ACC112 (cell line): ENCODE results near the gene RAB5IF.

Experiments
- H2AFZ ChIP-seq: fragments of 200-600 bp; sonication (generic); one replicate; pipeline ENCODE4 v1.6.0; 2017; ENCODE audit warnings: antibody characterized with exemption, low read length; ENCODE audit not compliant: unreplicated experiment
- H3K27ac ChIP-seq: fragments of 200-600 bp; sonication (generic); 2 replicates; pipeline ENCODE4 v1.5.1; 2014; ENCODE audit warnings: low read depth, mild to moderate bottlenecking, antibody characterized with exemption, low read length, moderate library complexity
- H3K27me3 ChIP-seq: fragments of 200-600 bp; sonication (generic); 2 replicates; pipeline ENCODE4 v1.6.1; 2014; ENCODE audit warnings: mild to moderate bottlenecking, antibody characterized with exemption, low read length, moderate library complexity, mixed read lengths; ENCODE audit not compliant: insufficient read depth
- H3K36me3 ChIP-seq: fragments of 200-600 bp; sonication (generic); 2 replicates; pipeline ENCODE4 v1.6.1; 2016; ENCODE audit warnings: mild to moderate bottlenecking, antibody characterized with exemption, low read length, moderate library complexity, mixed read lengths; ENCODE audit not compliant: insufficient read depth
- H3K4me1 ChIP-seq: fragments of 200-600 bp; sonication (generic); one replicate; pipeline ENCODE4 v1.6.1; 2016; ENCODE audit warnings: low read length, mixed read lengths; ENCODE audit not compliant: insufficient read depth, unreplicated experiment, control insufficient read depth
- H3K4me3 ChIP-seq: fragments of 200-600 bp; sonication (generic); 2 replicates; pipeline ENCODE4 v1.5.1; 2014; ENCODE audit warnings: mild to moderate bottlenecking, low read depth, low read length
- H3K79me2 ChIP-seq: fragments of 200-600 bp; sonication (generic); one replicate; pipeline ENCODE4 v1.6.0; 2016; ENCODE audit warnings: low read length; ENCODE audit not compliant: control insufficient read depth, unreplicated experiment, insufficient read depth

The RAB5IF gene

GRCh38 chr20:36645998-36646397 lies 40.4 kb downstream of the RAB5IF start, which contains the start of gene SLA2:
TSS of gene SLA2 (minus strand) at chr20:36646196. CDS start at chr20:36641335, 4,861 bp downstream.
- no peaks in the 10 kb centered on the region for H3K36me3 ChIP-seq
- H3K4me3 ChIP-seq, result no peak within 1 kb of the TSS
- H3K27ac ChIP-seq, result no peak within 1 kb of the TSS
- H3K27me3 ChIP-seq, result no peaks in the 10 kb centered on the region
- H3K4me1 ChIP-seq, result no peaks in the 10 kb centered on the region
- H2AFZ ChIP-seq, result no peak within 1 kb of the TSS
- no peaks in the 10 kb centered on the region for H3K79me2 ChIP-seq

GRCh38 chr20:36646678-36647077 lies 41.1 kb downstream of the RAB5IF start:
- Histone ChIP-seq H2AFZ (no peak overlapping the region), H3K4me1 (no peaks in the 10 kb centered on the region), H3K27ac (no peak overlapping the region)

GRCh38 chr20:36647196-36648121 lies 41.9 kb downstream of the RAB5IF start:
- Histone ChIP-seq H2AFZ (no peak overlapping the region), H3K36me3 (no peaks in the 10 kb centered on the region), H3K4me1 (no peaks in the 10 kb centered on the region), H3K27ac (no peak overlapping the region), H3K27me3 (no peaks in the 10 kb centered on the region), H3K4me3 (no peak overlapping the region), H3K79me2 (no peaks in the 10 kb centered on the region)

More at GRCh38 chr20:36646678-36647077, 41.1 kb downstream of the RAB5IF start:
- Histone ChIP-seq H3K79me2 (no peaks in the 10 kb centered on the region), H3K36me3 (no peaks in the 10 kb centered on the region), H3K4me3 (no peak overlapping the region), H3K27me3 (no peaks in the 10 kb centered on the region)

GRCh38 chr20:36653456-36653855 lies 47.9 kb downstream of the RAB5IF start:
- Histone ChIP-seq H3K4me1 (no peaks in the 10 kb centered on the region), H3K36me3 (no peaks in the 10 kb centered on the region), H2AFZ (no peak overlapping the region), H3K27ac (no peak overlapping the region), H3K79me2 (no peaks in the 10 kb centered on the region), H3K4me3 (no peak overlapping the region), H3K27me3 (no peaks in the 10 kb centered on the region)

- Histone ChIP-seq H2AFZ (no peak overlapping the region), H3K4me3 (no peak overlapping the region), H3K79me2 (no peaks in the 10 kb centered on the region), H3K27me3 (no peaks in the 10 kb centered on the region), H3K4me1 (no peaks in the 10 kb centered on the region), H3K27ac (no peak overlapping the region), H3K36me3 (no peaks in the 10 kb centered on the region)
Observed at GRCh38 chr20:36654506-36654905, 48.9 kb downstream of the RAB5IF start.

GRCh38 chr20:36655004-36655403 lies 49.4 kb downstream of the RAB5IF start:
- Histone ChIP-seq H3K4me1 (no peaks in the 10 kb centered on the region), H3K27ac (no peak overlapping the region), H3K4me3 (no peak overlapping the region), H2AFZ (no peak overlapping the region), H3K27me3 (no peaks in the 10 kb centered on the region), H3K36me3 (no peaks in the 10 kb centered on the region), H3K79me2 (no peaks in the 10 kb centered on the region)

GRCh38 chr20:36656733-36657132 lies 51.2 kb downstream of the RAB5IF start:
- H3K36me3 ChIP-seq, result no peaks in the 10 kb centered on the region
- H3K4me3 ChIP-seq, result no peak overlapping the region
- no peaks in the 10 kb centered on the region for H3K4me1 ChIP-seq
- H3K27ac ChIP-seq, result no peak overlapping the region
- H2AFZ ChIP-seq, result no peak overlapping the region
- no peaks in the 10 kb centered on the region for H3K79me2 ChIP-seq
- H3K27me3 ChIP-seq, result no peaks in the 10 kb centered on the region

GRCh38 chr20:36658300-36658699 lies 52.7 kb downstream of the RAB5IF start:
- H3K4me1 ChIP-seq, result no peaks in the 10 kb centered on the region
- no peaks in the 10 kb centered on the region for H3K79me2 ChIP-seq
- H3K27ac ChIP-seq, result no peak overlapping the region
- no peaks in the 10 kb centered on the region for H3K36me3 ChIP-seq
- H3K4me3 ChIP-seq, result no peak overlapping the region
- no peaks in the 10 kb centered on the region for H3K27me3 ChIP-seq
- no peak overlapping the region for H2AFZ ChIP-seq
